DMS 273 (cell line): ENCODE data around the gene VAV2.
"Not testable (repeated sequence)": the region's sequence is repeated elsewhere in the genome, so short reads cannot be mapped to it uniquely, and the experiment has no call there.

Experiments used
- DNase-seq: peaks from one replicate; lab custom pipeline; 2025; ENCODE audit not compliant: unreplicated experiment; lab: John Stamatoyannopoulos, UW

The VAV2 gene

DNA sequence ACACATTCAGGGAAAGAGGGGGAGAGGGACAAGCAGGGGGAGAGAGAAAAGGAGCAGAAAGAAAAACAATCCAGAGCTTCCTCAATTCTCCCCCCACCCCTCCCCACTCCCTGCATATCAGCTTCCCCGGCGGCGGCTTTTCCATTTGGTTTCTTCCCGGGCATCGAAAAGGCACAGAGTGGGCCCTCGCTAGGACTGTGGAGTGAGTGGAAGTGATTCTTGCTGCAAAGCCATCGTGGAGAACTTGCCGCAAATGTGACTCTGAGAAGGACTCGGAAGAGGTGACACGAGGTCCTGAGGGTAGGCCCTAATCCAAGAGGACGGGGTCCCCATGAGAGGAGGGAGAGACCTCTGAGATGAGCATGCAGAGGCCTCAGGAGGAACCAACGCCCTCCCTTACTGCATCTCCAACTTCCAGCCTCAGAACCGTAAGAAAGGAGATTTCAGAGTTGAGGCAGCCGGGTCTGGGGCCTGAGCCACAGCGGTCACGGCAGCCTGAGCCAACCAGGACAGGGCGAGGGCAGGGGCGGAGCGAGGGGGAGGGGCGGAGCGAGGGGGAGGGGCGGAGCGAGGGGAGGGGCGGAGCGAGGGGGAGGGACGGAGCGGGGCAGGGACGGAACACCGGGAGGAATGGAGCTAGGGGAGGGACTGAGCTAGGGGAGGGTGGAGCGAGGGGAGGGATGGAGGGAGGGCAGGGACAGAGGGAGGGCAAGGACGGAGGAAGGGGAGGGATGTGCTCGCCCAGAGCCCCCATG is 232.8 kb downstream of the VAV2 start:
- DNase-seq, result no peak

DNA sequence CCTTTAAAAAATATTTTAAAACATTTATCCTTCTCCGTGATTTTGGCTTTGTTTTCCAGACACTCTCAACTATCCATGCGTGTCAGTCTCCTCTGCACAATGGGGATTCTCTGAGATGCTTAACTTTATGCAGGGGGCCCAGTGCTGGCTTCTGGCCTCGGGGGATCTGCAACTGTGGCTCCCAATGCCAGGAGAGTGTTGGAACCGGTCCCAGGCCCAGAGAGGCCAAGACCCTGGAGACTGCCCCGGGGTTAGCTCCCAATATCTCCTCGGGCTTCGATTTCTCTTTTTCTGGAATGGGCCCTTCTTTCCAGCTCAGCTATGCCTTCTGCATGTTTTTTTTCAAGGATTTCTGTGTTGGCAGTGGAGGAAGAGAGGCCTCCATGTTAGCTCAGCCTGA is 233.9 kb downstream of the VAV2 start:
- no peak for DNase-seq

DNA sequence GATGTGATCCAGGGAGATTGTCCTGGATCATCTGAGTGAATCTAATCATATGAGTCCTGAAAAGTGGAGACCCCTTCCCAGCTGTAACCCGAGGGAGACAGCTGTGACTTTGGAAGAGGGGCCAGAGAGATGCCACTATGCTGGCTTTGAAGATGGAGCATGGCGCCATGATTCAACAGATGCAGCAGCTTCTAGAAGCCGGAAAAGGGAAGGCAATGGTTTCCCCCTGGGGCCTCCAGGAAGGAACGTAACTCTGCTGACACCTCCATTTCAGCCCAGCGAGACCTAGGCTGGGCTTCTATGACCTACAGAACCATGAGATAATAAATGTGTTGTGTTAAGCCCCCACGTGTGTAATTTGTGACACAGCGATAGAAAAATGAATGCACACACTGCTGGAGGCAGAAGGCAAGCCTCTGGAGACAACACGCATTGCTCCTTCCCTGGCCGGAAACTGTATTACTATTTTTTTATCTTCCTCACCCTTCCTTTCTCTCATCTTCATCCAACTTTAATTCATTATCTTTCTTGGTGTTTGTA is 237.4 kb downstream of the VAV2 start:
- DNase-seq, result no peak

DNA sequence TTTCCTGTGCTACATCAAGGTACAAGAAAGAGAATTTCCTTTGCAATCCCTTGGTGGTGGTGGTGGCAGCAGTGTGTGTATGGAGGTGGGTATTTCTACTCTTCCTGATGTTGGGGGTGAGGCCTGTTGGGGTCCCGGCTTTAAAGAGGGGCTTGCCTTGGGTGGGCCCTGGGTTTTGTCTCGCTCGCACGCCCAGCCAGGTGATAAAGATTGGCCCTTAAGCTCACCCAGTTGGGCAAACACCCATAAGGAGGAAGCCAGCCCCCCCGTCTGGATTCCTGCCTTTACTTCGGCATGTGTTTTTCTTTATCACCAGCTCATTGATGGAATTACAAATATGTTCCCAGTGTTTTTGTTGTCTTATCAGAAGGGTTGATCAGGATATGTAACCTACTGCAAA is 237.9 kb downstream of the VAV2 start:
- DNase-seq, result no peak

DNA sequence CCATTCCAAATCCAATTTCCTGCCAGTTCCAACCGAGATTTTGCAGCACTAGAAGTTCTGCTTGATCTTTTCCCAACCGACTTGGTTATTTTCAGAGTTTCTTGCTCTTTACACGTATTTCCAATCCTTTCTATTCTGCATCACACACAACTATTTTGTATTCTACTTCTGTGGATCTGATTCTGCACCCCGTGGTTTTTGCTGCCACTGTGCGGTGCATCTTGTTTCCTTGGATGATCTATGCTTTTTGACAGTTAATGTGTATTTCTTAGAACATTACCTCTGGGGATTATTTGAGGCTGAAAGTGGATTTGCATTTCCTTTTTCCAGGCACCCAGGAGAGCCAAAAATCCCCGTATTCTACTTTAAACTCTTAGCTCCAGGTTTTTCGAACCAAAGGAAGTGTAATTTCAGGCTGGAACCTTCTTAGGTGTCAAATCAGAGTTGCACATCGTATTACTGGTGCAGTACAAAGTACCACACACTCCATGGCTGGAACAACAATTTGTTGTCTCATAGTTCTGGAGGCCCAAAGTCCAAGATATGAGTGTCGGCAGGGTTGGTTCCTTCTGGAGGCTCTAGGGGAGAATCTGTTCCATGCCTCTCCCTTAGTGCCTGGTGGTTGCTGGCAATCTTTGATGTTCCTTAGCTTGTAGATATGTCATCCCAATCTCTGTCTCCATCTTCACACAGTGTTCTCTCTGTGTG is 239.2 kb downstream of the VAV2 start:
- no peak for DNase-seq

DNA sequence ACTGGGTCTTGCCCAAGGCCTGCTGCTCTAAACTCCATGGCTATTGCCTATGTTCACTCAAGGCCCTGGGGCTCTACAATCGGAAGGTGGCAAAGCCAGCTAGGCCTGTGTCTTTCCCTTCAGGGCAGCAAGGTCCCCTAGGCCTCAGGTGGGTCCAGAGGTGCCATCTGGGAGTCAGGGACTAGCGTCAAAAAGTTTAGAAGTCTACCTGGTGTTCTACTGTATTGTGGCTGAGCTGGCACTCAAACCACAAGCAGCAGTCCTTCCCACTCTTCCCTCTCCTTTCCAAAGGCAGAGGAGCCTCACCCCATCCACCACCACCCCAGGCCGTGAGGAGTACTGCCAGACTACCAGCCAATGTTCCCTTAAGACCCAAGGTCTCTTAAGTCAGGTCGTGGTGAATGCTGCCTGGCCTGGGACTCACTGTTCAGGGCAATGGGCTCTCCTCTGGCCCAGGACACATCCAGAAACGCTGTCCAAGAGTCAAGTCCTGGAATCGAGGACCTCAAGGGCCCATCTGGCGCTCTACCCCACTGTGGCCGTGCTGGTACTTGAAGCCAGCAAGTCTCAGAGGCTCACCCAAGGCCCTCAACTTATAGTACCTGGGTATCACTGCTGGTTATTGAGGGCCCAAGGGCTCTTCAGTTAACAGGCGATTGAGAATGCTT is 241.0 kb downstream of the VAV2 start:
- DNase-seq, result no peak

DNA sequence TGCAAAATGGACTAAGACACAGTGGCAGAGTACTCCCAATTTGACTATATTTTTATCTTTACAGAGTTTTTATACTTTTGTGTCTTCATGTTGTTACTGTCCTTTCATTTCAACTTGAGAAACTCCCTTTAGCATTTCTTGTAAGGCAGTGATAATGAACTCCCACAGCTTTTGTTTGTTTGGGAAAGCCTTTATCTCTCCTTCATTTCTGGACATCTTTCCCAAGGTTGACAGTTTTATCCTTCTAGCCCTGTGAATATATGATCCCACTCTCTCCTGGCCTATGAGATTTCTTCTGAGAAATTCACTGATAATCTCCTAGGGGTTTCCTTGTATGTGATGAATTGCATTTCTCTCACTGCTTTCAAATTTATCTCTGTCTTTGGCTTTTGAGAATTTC is 244.8 kb downstream of the VAV2 start:
- DNase-seq, result no peak

DNA sequence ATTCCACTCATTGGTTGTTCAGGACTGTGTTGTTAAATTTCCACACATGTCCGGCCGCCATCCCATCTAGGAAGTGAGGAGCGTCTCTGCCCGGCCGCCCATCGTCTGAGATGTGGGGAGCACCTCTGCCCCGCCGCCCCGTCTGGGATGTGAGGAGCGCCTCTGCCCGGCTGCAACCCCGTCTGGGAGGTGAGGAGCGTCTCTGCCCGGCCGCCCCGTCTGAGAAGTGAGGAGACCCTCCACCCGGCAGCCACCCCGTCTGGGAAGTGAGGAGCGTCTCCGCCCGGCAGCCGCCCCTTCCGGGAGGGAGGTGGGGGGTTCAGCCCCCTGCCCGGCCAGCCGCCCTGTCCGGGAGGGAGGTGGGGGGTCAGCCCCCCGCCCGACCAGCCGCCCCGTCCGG is 247.6 kb downstream of the VAV2 start:
- DNase-seq, result not testable (repeated sequence)

DNA sequence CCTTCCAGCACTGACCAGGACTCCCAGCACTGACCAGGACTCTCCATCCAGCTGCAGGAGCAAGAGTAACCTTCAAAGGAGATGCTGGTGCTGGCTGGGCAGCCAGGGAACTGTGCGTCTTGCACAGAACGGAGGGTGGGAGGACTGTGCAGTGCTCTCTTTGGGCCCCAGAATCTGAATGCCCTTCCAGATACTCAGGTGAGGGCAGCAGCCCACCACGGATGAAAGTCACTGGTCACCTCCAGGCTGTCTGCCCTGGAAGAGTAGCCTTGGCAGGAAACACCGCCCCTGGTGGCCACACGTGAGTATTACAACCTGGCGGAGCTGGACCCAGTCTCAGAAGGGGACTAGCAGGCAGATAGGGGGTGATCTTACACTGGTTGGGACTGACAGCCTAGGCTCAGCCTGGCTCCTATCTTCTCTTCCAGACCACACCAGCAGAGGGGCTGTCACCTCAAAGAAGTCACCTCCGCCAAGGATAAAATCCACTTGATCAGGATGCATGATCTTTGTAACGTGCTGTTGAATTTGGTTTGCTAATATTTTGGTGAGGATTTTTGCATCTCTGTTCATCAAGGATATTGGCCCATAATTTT is 249.2 kb downstream of the VAV2 start:
- peak; percentile 87 for DNase-seq

DNA sequence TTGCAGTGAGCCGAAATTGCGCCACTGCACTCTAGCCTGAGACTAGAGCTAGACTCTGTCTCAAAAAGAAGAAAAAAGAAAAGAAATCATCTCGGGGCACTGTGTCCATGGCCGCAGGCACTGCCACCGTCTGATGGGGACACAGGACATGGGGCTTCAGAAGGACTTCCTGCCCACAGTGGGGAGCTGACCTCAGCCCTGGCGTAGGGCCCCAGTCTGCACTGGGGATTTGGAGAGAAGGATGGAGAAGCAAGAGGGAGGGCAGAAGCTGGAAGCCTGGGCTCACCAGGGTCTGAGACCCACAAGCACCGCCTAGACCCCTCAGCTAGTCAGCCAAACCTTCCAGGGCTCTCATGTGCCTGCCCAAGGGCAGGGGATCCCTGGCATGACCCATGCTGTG is 249.9 kb downstream of the VAV2 start:
- no peak for DNase-seq

DNA sequence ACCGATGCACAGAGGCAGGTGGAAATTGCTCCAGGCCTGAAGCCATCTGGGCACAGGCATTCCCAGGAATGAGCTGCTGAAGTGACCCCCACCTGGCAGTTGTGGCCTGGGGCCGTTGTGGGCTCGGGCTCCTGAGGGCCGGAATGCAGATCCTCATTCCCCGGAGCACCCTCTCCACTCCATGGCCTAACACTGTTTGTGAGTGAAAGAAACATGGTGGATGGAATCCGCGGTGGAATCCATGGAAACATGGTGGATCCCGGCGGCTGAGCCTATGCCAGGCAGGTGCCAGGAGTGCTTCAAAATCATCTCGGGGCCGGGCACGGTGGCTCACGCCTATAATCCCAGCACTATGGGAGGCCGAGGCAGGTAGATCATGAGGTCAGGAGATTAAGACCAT is 250.4 kb downstream of the VAV2 start:
- no peak for DNase-seq

DNA sequence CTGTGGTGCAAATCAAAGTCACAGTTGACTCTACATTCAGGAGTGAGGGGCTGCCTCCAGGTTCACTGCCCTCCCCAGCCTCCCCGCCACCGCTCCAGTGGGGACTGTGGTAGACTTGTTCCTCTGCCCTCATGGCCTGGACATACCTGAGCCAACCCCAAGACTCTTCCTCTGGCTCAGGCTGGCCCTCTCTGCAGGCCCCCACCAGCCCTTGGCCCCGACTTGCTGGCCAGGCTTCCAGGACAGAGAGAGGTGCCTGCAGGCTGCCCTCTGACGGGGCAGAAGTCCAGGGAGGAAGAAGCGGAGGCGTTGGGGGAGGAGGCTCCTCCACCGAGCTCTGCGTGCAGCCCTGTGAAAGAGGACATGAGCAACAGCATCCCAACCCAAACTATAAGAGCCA is 251.2 kb downstream of the VAV2 start:
- no peak for DNase-seq

DNA sequence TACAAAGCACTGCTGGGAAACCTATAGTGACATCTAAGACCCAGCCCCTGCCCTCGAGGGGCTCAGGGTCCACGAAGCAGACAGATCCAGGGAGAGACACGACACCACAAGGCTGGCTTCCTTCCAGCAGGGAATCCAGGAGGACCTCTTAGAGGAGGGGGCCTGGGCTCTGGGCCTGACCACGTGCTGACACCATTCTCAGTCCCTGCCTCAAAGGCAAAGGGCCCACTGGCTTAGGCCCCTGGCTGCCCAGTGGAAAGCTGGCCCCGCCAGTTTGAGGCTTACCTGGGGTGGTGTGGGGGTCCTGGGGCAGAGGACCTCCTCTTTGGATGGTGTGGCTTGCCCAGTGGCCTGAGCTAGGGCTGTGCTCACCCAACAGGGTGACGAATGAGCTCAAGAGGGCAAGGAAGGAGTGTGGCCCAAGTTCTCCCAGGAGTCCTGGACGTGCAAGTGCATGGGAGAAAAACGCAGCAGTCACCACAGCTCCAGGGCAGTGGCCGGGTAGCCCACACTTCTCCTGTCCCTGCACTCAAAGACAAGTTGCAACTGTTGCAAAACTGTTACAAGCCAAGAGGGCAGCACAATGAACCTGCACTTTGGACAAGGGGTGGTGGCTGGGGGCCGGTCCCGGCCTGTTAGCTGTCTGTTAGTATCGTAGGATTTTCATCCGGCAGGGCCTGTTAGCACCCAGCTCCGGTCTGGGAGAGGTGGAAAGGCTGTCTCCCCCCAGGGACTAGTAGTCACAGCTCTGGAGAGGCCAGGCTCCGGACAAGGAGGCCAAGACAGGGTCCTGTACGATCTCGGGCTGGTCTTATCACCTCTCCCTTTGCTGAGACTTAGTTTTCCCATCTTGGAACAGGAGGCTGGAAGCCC is 252.5 kb downstream of the VAV2 start:
- no peak for DNase-seq

DNA sequence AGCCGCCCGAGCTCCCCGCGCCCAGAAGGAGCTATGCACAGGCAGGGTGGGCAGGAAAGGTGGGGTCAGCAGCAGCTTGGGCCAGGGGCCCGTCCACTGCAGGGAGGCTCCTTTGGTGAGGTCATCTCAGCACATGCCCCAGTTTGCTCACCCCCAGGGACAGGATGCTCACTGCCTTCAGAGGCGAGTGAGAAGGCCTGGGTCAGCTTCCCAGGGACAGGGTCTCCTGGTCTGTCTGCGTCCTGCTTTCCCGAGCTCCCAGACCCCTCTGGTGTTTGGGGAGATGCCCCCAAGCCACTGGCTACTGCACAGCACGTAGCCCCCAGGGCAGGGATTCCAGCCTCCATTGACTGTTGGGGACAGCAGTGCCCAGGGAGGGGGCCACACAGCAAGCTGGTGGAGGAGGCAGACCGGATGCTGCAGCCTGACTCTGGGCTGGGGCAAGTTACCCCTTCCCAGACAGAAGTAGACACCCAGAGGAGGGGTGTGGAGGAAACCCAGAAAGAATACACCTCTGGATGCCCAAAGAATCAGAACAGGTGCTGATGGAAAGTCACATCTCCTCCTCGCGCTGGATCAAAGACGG is 253.4 kb downstream of the VAV2 start:
- no peak for DNase-seq

DNA sequence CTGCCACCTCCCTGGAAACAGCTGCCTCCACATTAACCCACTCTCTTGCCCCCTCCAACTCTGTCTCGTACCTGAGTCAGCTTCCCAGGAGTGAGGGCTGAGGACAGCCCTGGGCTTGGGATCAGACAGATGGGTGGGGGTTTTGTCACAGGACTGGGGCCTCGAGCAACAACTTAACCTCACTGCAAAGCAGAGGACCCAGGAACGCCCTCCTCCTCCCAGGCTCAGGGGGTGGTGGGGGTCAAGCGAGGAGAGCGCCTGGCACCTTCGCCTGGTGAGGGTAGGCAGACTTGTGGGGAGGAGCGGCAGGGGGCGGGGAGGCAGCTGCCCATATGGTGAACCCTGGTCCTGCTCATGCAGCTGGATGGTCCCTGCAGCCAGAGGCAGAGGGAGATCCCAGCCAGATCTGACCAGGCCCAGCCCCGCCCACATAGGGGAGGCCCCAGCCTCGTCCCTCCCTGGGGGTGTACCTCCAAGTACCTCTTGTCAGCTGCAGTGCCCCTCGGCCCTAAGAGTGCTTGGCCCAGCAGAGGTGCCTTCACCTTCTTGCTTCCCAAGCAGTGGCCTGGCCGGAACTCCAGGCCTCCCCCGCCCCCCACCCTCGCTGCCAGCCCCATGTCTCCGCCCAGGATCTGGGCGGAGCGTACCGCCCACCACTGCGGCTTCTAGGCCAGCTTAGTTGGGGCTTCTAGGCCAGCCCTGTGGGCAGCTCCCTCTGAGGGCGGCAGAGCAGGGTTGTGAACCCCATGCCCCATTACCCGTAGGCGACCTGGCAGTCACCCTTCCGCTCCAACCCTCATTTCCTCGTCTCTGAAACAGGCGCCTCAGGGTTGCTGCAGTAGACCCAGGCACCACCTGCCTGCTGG is 254.1 kb downstream of the VAV2 start, which contains the start of gene SARDH:
Gene SARDH (minus strand): TSS at position 579 of the 866 bp plus-strand sequence. CDS start 4,179 bp downstream, outside the sequence.
- DNase-seq, result peak; percentile 89

DNA sequence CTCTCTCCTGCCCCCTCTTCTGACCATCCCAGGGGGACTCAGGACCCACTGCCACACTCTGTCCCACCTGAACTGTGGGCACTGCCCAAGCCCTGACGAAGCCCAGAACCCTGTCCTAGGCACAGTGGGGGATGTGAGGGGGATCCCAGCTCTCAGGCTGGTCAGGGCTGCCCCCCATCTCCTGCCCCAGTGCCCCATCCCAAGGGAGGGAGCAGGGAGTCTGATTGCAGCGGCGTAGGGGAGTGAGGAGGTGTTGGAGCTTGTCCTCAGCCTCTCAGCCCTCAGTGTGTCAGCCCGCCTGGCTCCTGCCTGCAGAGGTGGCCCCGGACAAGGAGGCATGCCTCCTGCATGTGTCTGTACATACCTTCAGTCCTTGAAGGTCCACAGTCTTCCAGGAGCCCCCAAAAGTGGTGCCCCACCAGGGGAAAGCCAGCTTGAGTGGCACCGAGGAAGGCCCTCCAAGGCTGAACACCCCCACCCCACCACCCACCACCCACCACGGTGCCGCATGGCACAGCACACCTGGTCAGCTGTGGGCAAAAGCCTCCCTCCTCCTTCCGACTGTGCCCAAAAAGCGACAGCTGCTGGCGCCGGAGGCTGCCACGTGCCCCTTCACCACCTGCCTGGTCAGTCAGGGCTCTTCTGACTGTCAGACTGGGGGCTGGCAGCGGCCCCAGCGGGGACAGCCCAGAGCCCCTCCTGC is 254.9 kb downstream of the VAV2 start:
- peak; percentile 49 for DNase-seq

DNA sequence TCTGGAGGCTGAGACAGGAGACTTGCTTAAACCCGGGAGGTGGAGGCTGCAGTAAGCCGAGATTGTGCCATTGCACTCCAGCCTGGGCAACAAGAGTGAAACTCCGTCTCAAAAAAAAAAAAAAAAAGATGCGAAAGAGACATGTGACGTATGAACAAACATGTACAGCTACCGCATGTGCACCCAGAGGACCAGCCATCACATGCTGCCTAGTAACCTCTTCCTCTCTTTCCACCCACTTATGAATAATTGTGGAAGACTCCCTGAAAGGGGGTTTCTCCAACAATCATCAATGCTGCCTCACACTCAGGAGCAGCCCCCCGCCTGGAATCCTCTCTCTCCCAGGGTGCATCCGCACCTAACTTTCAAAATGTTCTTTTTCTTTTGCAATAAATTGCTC is 256.2 kb downstream of the VAV2 start:
- no peak for DNase-seq

DNA sequence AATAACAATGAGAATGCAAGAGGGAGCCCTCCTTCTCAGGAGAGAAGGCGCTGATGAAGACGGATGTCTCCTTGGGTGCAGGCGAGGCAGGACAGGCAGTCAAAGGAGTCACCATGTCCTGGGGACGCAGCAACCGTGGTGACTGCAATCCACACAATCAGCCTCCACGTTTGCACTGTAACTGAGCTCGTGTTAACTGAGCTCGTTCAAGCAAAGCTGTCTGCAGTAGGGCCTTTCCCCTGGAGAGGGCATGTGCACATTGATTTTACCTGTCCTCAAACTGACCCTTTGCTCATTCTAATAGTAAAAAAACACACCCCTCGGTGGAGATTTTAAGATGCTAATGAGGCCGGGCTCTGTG is 256.7 kb downstream of the VAV2 start:
- DNase-seq, result no peak
